NCI-H82 (cell line): Measurements from ENCODE around the gene LRWD1.
A peak's percentile ranks its signal among the peaks of the same experiment; 100 is the strongest.

ENCODE experiments used
- DNase-seq: peaks from one replicate; lab custom pipeline; 2025; lab: John Stamatoyannopoulos, UW

Gene LRWD1

DNA sequence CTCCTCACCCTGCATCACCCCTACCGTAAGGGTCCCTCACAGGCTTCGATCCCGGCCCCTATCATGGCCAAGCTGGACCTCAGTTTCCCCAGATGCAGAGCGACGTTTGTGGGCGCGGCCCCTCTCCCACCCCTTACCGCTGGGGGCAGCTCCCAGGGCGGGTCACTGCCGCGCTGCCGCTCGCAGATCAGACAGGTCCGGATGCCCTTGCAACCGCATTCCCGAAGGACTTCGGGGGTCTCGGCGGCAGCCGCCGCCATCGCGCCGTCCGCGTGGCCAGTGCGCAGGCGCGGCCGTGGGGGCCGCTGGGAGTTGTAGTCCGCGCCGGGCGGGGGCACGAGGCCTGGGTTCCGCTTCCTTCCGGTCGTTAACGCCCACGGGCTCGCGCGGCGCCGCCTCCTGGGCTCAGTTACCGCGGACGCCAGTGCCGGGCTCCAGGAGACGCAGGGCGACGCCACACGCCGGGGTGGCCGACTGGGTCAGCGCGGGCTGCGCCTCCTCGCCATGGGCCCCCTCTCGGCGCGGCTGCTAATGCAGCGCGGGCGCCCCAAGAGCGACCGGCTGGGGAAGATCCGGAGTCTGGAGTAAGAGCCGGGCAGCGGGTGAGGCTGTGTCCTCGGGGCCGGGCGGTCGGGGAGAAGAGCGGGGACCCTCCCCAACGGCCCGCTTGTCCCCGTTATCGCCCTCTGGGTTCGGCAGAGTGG, at the start of gene LRWD1, which contains the start of gene ALKBH4:
Gene LRWD1 (plus strand): TSS at position 408 of the 704 bp plus-strand sequence. CDS start 97 bp downstream, at position 505.
Gene ALKBH4 (minus strand): TSS at position 287 of the 704 bp plus-strand sequence. CDS start 27 bp downstream, at position 260.
- DNase-seq, result peak; percentile 95

DNA sequence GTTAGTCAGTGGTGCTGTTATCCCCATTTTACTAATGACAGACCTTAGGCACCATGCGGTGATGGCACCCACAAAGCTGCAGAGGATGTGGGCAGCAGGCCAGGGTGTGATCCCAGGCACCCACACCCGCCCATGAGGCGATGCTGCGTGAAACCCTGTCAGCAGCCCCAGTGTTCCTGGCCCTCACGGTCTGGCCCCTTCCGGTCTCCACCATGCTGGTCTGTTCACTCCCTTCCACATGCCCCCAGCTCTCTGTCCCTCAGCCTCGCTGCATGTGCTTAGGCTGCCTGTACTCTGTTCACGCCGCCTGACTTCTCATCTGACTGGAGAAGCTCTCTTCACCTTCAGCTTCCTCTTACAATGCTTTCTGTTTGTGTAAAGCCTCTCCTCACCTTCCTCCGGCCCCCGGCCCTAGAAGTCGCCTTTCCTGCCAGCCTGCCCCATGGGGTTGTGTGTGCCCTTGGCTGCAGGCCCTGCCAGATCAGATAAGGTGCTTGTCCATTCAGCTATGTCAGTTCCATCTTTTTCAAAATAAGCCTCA, 49.0 kb upstream of the LRWD1 start:
- no peak for DNase-seq

DNA sequence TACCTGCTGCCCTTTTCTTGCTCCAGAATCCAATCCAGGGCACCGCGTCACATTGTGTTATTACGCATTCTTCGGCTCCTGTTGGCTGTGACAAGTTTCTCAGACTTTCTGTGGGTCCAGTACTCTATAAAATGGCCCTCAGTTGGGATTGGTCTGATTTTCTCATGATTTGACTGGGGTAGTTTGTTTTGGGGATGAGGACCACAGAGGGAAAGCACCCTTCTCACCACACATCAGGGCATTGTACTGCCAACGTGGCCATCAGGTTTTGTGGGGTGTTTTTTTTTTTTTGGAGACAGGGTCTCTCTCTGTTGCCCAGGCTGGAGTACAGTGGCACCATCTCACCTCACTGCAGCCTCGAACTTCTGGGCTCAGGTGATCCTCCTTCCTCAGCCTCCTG, 48.4 kb upstream of the LRWD1 start:
- DNase-seq, result no peak

DNA sequence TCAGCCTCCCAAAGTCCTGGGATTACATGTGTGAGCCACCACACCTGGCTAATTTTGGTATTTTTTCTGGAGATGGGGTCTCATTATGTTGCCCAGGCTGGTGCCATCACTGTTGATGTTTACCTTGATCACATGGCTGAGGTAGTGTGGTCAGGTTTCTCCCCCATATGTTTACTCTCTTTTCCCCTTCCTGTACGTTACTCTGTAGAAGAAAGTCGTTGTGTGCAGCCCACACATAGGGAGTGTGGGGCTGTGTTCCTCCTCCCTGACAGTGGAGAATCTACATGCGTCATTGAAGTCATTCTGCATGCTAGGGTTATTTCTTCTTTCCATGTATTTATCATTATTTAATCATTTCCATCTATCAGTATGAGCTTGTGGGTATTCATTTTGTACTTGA, 47.7 kb upstream of the LRWD1 start:
- no peak for DNase-seq

DNA sequence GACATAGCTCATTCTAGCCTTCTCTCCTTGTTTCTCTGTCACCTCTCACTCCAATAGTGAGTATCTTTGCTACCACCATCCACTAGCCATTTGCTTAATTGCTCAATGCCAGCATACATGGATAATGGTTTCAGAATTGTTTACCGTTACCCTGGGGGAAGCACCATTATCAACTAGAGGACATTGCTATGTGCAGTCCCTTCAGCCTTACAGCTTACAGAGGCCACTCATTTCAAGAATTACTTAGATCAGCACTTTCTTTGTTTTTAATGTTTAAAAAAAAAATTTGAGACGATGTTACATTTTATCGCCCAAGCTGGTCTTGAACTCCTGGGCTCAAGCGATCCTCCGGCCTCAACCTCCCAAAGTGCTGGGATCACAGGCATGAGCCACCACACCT, 46.2 kb upstream of the LRWD1 start:
- DNase-seq, result no peak

DNA sequence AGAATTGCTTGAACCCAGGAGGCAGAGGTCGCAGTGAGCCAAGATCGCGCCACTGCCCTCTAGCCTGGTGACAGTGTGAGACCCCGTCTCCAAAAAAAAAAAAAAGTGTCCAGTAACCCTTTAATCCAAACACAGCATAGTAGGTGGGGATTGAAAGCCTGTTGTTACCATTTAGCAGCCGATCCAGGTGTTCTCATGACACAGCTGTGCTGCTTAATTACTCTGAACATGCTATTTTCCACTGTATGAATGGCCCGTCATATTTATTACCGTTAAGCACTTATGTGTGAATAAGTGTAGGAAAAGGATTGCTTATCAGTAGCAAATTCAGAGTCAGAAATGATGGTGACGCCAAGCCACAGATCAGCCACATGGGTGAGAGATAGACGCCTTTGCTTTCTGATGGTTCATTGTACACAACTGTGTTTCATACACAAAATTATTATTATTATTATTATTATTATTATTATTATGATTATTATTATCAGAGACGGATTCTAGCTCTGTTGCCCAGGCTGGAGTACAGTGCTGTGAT, 43.0 kb upstream of the LRWD1 start:
- no peak for DNase-seq

DNA sequence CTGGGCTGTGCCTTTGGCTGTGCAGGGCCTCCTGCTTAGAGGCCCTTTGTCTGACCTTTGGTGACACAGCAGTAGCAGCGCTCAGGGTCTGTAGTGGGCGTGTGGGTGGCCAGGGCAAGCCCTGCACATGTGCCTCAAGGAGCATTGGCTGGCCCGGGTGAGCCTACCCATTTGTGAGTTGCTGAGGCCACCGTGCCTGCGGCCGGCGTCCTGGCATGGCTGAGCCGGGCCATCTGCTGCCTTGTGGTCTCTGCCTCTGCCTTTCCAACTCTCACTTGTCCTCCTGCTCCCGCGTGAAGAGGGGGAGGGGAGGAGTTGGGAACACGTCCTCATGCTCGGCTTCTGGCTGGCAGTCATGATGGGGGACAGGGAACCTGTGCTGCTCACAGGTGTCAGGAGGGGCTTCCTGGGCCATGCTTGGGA, 40.6 kb upstream of the LRWD1 start:
- peak; percentile 88 for DNase-seq

DNA sequence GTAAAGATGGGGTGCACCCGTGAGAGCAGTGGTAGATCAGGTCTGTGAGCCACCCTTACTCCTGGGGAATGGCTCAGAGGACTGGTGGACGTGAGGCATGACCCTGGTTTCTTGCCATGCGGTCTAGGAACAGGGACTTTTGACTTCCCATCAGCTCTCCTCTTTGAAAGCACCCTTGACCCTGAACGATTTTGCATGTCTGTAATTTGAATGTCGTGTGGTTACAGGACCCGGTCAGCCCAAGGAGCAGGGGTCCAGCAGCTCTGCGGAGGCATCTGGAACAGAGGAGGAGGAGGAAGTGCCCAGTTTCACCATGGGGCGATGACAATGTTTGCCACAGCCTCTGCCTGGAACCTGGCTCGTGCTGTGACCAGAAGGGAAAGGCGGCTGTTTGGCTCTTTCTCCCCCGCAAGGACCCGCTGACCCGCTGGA, 40.0 kb upstream of the LRWD1 start:
- DNase-seq, result no peak

DNA sequence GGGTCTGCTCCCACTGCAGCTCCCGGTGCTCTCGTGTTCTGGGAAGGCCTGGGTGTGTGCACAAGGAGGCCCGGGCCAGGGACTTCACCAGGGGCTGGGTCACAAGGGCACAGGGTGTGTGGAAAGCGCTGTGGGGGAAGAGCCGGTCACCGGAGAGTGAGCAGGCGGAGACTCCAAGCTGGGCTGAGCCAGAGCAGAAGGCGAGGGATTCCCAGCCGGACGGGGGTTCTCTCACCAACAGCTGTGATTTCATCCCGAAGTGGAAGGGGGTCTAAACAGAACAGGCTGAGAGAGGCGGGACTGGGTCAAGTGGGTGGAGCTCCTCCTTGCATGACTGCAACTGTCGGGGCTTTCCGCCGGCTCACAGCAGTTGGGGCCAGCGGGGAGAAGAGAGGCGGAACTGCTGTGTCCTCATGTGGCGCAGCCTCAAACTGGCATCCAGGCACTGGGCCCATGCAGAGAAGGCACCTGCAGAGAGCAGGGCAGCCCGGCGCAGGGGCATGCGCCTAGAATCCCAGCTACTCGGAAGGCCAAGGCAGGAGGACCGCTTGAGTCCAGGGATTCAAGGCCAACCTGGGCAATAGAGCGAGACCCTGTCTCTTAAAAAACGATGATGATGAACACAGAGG, 39.0 kb upstream of the LRWD1 start:
- DNase-seq, result peak; percentile 83

DNA sequence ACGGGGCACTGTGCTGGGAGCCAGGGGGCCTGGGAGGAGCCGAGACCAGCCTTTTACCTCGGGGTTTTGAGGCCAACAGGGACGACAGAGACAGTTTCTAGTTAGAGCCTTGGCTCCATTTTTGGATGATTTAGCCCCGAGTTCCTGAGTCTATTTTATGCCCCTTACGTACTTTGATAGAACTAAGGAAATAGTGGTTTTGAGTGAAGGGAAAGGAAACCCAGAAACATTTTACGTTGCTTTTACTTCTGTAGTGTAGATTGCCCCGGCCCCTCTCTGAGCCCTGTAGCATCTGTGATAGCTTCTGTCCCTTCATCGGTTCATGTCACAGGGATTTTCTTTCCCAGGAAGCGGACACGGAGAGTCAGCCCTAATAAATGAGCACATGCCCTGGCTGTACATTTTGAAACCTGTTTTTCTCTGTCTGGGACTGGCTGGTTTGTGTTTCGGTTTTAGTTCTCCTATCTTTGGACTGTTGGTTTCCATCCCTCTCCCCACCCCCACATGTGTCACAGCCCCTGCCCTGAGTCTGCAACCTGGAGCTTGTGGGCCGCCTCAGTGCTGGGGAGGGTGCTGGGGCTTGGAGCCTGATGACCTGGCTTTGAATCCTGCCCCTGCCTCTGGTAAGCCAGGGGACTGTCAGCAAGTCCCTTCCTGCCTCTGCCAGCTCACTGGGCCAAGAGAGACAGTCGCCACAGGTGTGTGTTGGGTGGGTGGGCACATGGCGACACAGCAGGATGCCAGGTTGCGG, 38.3 kb upstream of the LRWD1 start:
- no peak for DNase-seq

DNA sequence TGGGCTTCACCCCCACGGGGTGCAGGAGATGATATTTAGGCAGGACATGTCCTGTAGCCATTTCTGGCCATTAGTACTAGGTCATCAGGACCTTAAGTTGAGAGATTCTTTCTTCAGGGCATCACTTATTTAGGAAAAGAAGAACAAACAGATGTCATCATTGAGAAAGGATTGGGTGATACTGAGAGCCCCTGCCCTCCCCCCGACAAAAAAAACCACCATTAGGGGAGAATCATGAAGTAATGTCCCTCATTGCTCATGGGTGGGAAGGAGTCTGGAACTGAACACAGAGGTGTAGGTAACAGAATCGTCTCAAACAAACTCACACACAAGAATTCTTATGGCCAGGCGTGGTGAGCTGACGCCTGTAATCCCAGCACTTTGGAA, 37.8 kb upstream of the LRWD1 start:
- DNase-seq, result no peak

DNA sequence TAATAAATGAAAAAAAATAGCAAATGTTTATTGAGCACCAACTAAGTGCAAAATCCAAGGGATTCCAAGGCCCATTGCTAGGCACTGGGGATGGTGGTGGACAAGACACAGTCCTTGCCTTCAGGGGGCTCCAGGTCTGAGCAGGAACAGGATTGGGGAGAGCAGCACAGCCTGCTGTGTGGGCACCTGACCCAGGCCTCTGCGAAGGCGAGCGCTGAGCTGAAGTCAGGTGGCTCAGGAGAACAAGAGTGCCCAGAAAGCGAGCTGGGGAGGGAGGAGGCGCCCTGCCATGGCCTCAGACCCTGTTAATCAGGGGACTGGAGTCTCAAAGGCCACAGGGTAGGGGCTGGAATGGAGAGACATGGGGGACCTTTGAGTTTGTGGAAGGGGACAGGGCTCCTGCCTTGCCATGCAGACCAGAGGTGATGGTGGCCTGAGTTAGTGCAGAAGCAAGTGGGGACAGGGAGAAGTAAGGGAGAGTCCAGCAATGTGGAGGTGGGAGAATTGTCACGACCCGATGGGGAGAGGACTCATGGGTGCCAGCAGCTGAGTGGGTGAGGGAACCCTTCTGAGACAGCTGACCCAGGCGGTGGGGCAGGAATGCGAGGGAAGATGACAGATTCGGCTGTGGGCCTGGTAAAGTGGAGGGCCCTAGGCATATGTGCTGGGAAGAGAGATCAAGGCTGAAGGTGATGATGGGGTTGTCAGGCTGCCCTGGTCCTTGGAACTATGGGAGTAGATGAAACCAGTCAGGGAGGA, 35.5 kb upstream of the LRWD1 start:
- DNase-seq, result no peak

DNA sequence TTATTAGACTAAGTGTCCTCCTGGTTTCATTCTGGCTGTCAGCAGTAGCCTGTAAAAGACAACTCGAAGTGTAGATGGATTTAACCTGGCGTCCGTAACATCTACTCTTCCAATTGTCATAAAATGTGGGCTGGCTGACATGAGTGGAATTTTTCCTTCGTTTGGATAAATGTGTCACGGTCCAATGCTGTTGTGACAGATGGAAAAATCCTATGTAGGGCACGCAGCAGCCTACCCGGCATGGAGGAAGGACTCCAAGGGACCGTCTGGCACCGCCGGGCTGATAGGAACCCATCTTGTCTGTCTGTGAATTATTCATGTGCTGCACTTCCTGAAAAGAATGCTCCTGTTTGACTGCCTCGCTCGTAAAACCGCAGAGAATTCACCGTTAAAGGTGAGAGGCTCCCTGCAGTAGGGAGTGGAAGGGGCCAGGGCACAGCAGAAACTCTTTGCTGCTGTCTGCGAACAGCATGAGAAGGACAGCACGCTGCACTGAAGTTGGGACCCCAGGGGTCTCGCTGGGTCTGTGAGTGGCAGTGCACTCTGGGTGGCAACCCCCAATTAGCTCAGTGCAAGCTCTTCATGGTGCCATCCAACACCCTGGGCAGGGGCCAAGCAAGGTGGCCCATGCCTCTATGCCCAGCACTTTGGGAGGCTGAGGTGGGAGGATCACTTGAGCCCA, 33.0 kb upstream of the LRWD1 start:
- peak; percentile 53 for DNase-seq

DNA sequence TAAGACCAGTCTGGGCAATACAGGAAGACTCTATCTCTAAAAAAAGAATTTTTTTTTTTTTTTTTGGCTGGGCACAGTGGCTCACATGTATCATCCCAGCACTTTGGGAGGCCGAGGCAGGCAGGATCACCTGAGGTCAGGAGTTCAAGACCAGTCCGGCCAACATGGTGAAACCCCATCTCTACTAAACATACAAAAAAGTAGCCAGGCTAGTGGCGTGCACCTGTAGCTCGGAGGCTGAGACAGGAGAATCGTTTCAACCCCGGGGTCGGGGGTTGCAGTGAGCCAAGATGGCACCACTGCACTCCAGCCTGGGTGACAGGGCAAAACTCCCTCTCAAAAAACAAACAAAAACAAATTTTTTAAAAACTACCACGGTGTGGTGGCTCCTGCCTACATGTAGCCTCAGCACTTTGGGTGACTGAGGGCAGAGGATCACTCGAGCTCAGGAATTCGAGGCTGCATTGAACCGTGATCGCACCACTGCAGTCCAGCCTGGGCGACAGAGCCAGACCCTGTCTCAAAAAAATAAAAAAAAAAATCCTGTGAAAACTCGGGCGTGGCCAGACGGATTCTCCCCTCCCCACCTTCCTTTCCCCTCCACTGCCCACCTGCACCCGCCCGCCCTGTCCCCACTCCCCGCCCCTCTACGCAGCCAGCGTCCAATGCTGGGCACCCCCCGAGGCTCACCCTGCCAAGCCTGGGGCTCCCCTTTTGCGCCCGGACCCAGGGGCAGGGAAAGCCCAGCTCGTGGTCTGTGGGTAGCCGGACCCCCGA, 32.2 kb upstream of the LRWD1 start:
- peak; percentile 47 for DNase-seq

DNA sequence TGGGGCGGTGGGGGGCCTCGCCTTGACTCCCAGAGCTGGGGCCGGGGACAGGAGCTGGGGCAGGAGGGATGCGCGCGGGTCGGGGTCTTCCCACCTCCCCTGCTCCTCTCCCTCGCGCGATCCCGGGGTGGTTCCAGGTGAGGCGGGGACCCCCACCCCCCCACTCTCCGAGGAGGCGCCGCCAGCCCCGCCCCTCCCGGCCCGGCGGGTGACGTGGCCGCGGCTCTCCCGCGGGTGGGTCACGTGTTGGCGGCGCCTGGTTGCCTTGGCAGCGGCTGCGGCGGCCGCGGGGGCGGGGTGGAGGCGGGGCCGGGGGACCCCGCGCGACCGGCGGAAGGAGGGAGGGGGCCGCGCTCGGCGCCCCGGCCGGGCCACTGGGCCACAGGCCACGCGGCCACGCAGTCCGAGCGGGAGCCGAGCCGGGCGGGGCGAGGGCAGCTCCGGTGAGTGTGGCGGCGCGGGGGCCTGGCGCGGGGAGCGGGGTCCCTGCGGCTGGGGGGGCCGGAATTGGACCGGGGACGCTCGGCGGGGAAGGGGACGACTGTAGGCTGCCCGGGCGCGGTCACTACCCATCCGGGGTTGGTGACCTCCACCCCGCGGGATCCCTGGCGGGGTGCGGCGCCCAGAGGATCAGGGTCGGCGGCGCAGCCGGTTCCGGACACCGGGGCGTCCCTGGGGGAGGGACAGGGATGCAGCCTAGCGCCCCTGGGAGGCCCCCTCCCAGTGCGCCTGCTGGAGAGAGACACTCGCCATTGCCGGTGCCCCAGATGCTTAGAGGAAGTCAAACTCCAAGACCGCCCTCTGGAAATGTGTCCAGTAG, 31.4 kb upstream of the LRWD1 start, which contains the start of gene ORAI2:
Gene ORAI2 (plus strand): TSS at position 357 of the 820 bp plus-strand sequence. CDS start 5,382 bp downstream, outside the sequence.
- DNase-seq, result peak; percentile 78

DNA sequence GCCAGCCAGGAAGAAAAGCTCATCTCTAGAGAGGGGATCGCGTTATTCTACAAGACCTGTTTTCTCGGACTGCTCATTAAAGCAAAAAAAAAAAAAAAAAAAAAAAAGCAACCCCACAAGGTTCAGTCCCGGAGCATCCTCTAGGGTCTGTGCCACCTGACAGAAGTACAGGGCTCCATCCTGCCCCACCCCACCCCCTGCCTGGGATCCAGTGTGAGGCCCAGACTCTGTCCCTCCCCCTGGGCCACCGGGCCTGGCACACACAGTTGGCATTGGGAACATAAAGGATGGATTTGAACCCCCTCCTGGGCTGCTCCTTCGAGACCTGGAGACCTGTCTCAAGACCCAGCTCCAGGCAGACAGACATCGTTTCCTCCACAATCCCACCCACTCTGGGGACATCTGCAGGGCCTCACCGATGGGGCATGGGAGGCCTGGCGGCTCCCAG, 30.7 kb upstream of the LRWD1 start:
- peak; percentile 46 for DNase-seq

DNA sequence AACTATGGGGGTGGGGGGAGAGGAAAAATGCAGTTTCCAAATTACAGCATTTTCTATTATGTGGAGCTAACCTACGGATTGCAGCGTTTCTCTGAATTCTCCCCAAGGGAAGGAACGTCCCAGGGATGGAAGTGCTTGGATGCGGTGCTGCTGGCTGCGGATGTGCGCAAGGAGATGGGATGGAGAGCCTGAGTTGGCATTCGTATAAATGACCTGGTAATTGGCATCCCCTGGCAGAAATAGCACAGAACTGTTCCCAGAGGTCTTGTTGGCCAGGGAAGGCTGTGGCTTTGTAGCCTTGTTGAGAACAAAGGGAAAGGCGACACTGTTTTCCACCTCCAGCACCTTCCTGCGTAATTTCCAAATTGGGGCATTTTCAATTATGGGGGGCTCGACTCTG, 28.7 kb upstream of the LRWD1 start:
- DNase-seq, result no peak

DNA sequence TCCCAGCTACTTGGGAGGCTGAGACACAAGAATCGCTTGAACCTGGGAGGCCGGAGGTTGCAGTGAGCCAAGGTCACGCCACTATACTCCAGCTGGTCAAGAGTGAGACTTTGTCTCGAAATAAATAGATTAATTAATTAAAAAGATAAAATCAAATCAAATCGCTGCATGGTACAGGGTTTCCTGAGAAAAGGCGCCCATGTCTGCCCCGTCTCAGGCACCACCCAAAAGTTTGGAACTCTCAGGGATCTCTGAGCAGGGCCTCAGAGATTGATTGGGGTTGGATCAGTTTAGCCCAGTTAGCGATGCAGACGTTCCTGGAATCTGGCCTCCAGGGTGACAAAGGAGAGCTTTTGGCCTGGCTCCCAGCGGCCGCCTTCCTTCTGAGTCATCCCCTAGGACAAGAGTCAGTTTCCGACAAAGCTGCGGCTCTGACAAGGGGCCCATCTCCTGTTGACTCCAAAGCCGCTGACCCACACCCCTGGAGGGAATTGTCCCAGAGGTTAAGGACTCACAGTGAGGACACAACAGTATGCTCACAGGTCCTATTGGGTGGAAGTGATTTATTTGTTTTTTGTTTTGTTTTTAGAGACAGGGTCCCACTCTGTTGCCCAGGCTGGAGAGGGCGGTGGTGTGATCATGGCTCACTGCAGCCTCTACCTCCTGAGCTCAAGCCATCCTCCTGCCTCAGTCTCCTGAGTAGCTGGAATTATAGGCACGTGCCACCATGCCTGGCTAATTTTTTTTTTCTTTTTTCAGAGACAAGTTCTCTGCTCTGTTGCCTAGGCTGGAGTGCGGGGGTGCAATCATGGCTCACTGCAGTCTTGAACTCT, 24.6 kb upstream of the LRWD1 start:
- no peak for DNase-seq
